B cell (primary cell): ENCODE measurements around the gene EMP2. TPM values are rescaled to one million over a fixed set of nuclear protein-coding genes. Genes with fewer than 3 reads are reported as not detected.

ENCODE experiments used
- ATAC-seq: fragments of 200-7000 bp; cut with Tn5 transposase; one replicate; pipeline ENCODE4 v1.10.0; 2021; ENCODE audit warnings: low read depth, mild to moderate bottlenecking, moderate number of reproducible peaks, moderate library complexity
- CTCF ChIA-PET: fragments of 350-600 bp; sonication (Branson Sonifier 250); formaldehyde crosslinking; loops from one replicate; lab custom pipeline; 2021; ENCODE audit warnings: antibody characterized with exemption, inconsistent platforms; lab: Charles Lee
- POLR2A ChIA-PET: fragments of 350-600 bp; sonication (Branson Sonifier 250); formaldehyde crosslinking; loops from one replicate; lab custom pipeline; 2021; ENCODE audit warnings: antibody characterized with exemption; lab: Charles Lee
- DNase-seq: peaks from one replicate; pipeline ENCODE4 v3.0.0; 2013
- H2AFZ ChIP-seq: 2 replicates; pipeline ENCODE4 v1.6.1; 2012; ENCODE audit warnings: mild to moderate bottlenecking, low read depth, low read length; ENCODE audit not compliant: insufficient read depth, poor library complexity, severe bottlenecking
- H3K27ac ChIP-seq, 2 donors: 1 replicate in 1 of 2; 2 replicates in 1 of 2; pipeline ENCODE4 v1.5.1; 2012 to 2013; ENCODE audit warnings: low read length in 2 of 2, mild to moderate bottlenecking in 2 of 2, moderate library complexity in 1 of 2
- H3K27me3 ChIP-seq, 4 experiments: fragments of 200-600 bp in 1 of 4; sonication (generic) in 1 of 4; replicated peaks in 1 of 4; 1 replicate in 2 of 4; 2 replicates in 2 of 4; pipeline versions ENCODE4 v1.6.1 to v1.7.0; 2013 to 2016; ENCODE audit warnings: low read length in 3 of 4, mild to moderate bottlenecking in 2 of 4, mixed read lengths in 1 of 4, moderate library complexity in 1 of 4; ENCODE audit not compliant: insufficient read depth in 4 of 4, control insufficient read depth in 3 of 4; ENCODE audit errors: control extremely low read depth in 1 of 4
- H3K36me3 ChIP-seq, 2 experiments: replicated peaks in 1 of 2; 1 replicate in 1 of 2; 2 replicates in 1 of 2; pipeline versions ENCODE4 v1.6.1 to v1.7.1; 2013; ENCODE audit warnings: low read length in 1 of 2; ENCODE audit not compliant: insufficient read depth in 2 of 2, control insufficient read depth in 1 of 2; ENCODE audit errors: control extremely low read depth in 1 of 2, extremely low read depth in 1 of 2
- H3K4me1 ChIP-seq, 2 donors: fragments of 200-600 bp in 1 of 2; sonication (generic) in 1 of 2; 1 replicate in 1 of 2; 2 replicates in 1 of 2; pipeline versions ENCODE4 v1.5.1 to v1.6.1; 2013 to 2017; ENCODE audit warnings: low read length in 2 of 2; ENCODE audit not compliant: control insufficient read depth in 2 of 2, insufficient read depth in 2 of 2
- H3K4me2 ChIP-seq: replicated peaks from 2 replicates; pipeline ENCODE3; 2012; ENCODE audit warnings: mild to moderate bottlenecking, low read depth, low read length; ENCODE audit not compliant: poor library complexity, severe bottlenecking
- H3K4me3 ChIP-seq, 5 experiments: fragments of 200-600 bp in 1 of 5; sonication (generic) in 1 of 5; 1 replicate in 3 of 5; 2 replicates in 2 of 5; pipeline versions ENCODE4 v1.5.1 to v1.7.0; 2011 to 2016; ENCODE audit warnings: low read length in 4 of 5, mild to moderate bottlenecking in 4 of 5, low read depth in 2 of 5, control low read depth in 1 of 5, moderate library complexity in 1 of 5; ENCODE audit not compliant: insufficient read depth in 1 of 5; ENCODE audit errors: control extremely low read depth in 1 of 5, extremely low read depth in 1 of 5
- H3K79me2 ChIP-seq: fragments of 200-600 bp; sonication (generic); one replicate; pipeline ENCODE4 v1.6.0; 2016; ENCODE audit warnings: low read length; ENCODE audit not compliant: control insufficient read depth, insufficient read depth
- H3K9ac ChIP-seq: fragments of 200-600 bp; sonication (generic); 2 replicates; pipeline ENCODE4 v1.6.1; 2017; ENCODE audit warnings: mild to moderate bottlenecking, low read length, moderate library complexity
- H3K9me3 ChIP-seq, 3 donors: one replicate each; pipeline versions ENCODE4 v1.6.1 to v1.7.1; 2013; ENCODE audit warnings: low read length in 2 of 3; ENCODE audit not compliant: control insufficient read depth in 2 of 3, insufficient read depth in 1 of 3; ENCODE audit errors: control extremely low read depth in 1 of 3
- H4K20me1 ChIP-seq: 2 replicates; pipeline ENCODE4 v1.6.0; 2012; ENCODE audit warnings: mild to moderate bottlenecking, low read length; ENCODE audit not compliant: insufficient read depth, control insufficient read depth, poor library complexity, severe bottlenecking
- H3K27ac Mint-ChIP-seq: one replicate; pipeline ENCODE4 v1.8.0; 2021; ENCODE audit warnings: mixed read lengths
- H3K27me3 Mint-ChIP-seq: one replicate; pipeline ENCODE4 v1.8.0; 2021; ENCODE audit warnings: mixed read lengths
- H3K4me1 Mint-ChIP-seq: one replicate; pipeline ENCODE4 v1.8.0; 2021; ENCODE audit warnings: mixed read lengths
- H3K4me3 Mint-ChIP-seq: one replicate; pipeline ENCODE4 v1.8.0; 2021; ENCODE audit warnings: mixed read lengths
- H3K9me3 Mint-ChIP-seq: one replicate; pipeline ENCODE4 v1.8.0; 2022; ENCODE audit warnings: mixed read lengths; ENCODE audit not compliant: insufficient read depth
- CTCF ChIP-seq: fragments of 200-600 bp; IDR thresholded peaks from one replicate; pipeline ENCODE4 v1.8.0; 2022; ENCODE audit warnings: antibody characterized with exemption, mild to moderate bottlenecking
- EZH2 ChIP-seq: IDR thresholded peaks from 2 replicates; pipeline ENCODE4 v1.6.1; 2012; ENCODE audit warnings: borderline replicate concordance, low read depth, mild to moderate bottlenecking, moderate library complexity, low read length; ENCODE audit not compliant: insufficient read depth, poor library complexity, severe bottlenecking
- WGBS: methylation state at CpG from one replicate; pipeline ENCODE4 v1.1.5; 2013; ENCODE audit warnings: missing lambda C conversion rate; ENCODE audit not compliant: insufficient coverage; 5-methylcytosine and 5-hydroxymethylcytosine counted together
- intact Hi-C: fragments of 100-400 bp; cut with micrococcal nuclease; formaldehyde crosslinking; loops from one replicate; pipeline ENCODE4 v1.10.0; 2022
- polyA plus RNA-seq: library from polyadenylated mRNA; depleted of rRNA; stranded (reverse); fragments of >200 nt; gene quantifications from 2 replicates; pipeline ENCODE4 v1.2.3, GENCODE V29; 2012
- total RNA-seq, 2 donors: library from RNA; stranded (reverse); fragments of 120-200 nt in 1 of 2; gene quantifications; 1 replicate in 1 of 2; 2 replicates in 1 of 2; pipeline versions ENCODE4 v1.2.3 to v1.2.4, GENCODE V29; 2013 to 2022

EMP2 gene
- total and polyA plus RNA-seq, 2 donors (not counting 1 experiment from before 2014, with no cell fraction given), result 0.01 TPM; not detected in 1

GRCh38 chr16:10539793-10540192, 40.6 kb downstream of the EMP2 start:
- Histone ChIP-seq H3K79me2 (no peaks in the 10 kb centered on the region), H3K27ac (no peak overlapping the region), H3K36me3 (no peaks in the 10 kb centered on the region), H3K4me3 (no peak overlapping the region), H2AFZ (no peak overlapping the region), H3K9me3 (no peaks in the 10 kb centered on the region), H3K27me3 (no peaks in the 10 kb centered on the region), H3K9ac (no peak overlapping the region), H3K4me2 (no peak overlapping the region), H3K4me1 (no peaks in the 10 kb centered on the region), H4K20me1 (no peaks in the 10 kb centered on the region)
- H3K27ac Mint-ChIP-seq, result no peak overlapping the region
- intact Hi-C loops, result no loop called here
- DNase-seq (no peak), ATAC-seq (no peak)
- ChIA-PET CTCF (interaction anchor here (2.1 kb wide), 1 partner anchor 25 kb away, joined by 4 read pairs; no protein-coding TSS in a partner anchor), POLR2A (no interaction called here)
- TF ChIP-seq CTCF (no peak), EZH2 (no peak)
- no peaks in the 10 kb centered on the region for H3K4me1 Mint-ChIP-seq
- peaks cover 11% of the 10 kb centered on the region for H3K27me3 Mint-ChIP-seq
- H3K4me3 Mint-ChIP-seq, result no peak overlapping the region
- WGBS, result 93% methylated on average over 5 of the region's 5 CpGs
- no peaks in the 10 kb centered on the region for H3K9me3 Mint-ChIP-seq

- H3K9me3 ChIP-seq, result no peaks in the 10 kb centered on the region
- no peaks in the 10 kb centered on the region for H3K79me2 ChIP-seq
- H3K4me1 Mint-ChIP-seq, result no peaks in the 10 kb centered on the region
- H3K4me1 ChIP-seq, result no peaks in the 10 kb centered on the region
- H4K20me1 ChIP-seq, result no peaks in the 10 kb centered on the region
- POLR2A ChIA-PET, result no interaction called here
- no peak overlapping the region for H3K4me2 ChIP-seq
- H3K27ac ChIP-seq, result no peak overlapping the region
- ATAC-seq (no peak), DNase-seq (no peak)
- H3K27ac Mint-ChIP-seq, result no peak overlapping the region
- no peaks in the 10 kb centered on the region for H3K9me3 Mint-ChIP-seq
- WGBS, result no CpG with 5 or more reads among the region's 8 CpGs
- intact Hi-C loops, result no loop called here
- CTCF ChIA-PET, result interaction anchor here (0.9 kb wide), 1 partner anchor 13 kb away, joined by 3 read pairs; no protein-coding TSS in a partner anchor
- H3K27me3 Mint-ChIP-seq, result peaks cover 11% of the 10 kb centered on the region
- H3K9ac ChIP-seq, result no peak overlapping the region
- no peak for TF ChIP-seq CTCF
- H3K27me3 ChIP-seq, result no peaks in the 10 kb centered on the region
- H3K36me3 ChIP-seq, result no peaks in the 10 kb centered on the region
- no peak overlapping the region for H3K4me3 ChIP-seq
- no peak overlapping the region for H3K4me3 Mint-ChIP-seq
- H2AFZ ChIP-seq, result no peak overlapping the region
Measured at GRCh38 chr16:10539236-10539635, 41.2 kb downstream of the EMP2 start.
